Endothelial cell of umbilical vein (primary cell): ENCODE measurements around the gene MRPL55. TPM values are rescaled to one million over a fixed set of nuclear protein-coding genes. Genes with fewer than 3 reads are reported as not detected.

Source experiments
- BruUV-seq: library from RNA; stranded (reverse); fragments of 400-500 nt; replicated peaks from 2 replicates; lab custom pipeline; 2021; lab: Mats Ljungman, UMichigan
- CTCF ChIA-PET: fragments of 300-600, 350-600 bp; sonication (Branson Sonifier 250); formaldehyde crosslinking; loops from one replicate; lab custom pipeline; 2021; ENCODE audit warnings: antibody characterized with exemption, inconsistent platforms; lab: Charles Lee
- POLR2A ChIA-PET: fragments of 300-600, 350-600 bp; sonication (Branson Sonifier 250); formaldehyde crosslinking; loops from one replicate; lab custom pipeline; 2021; ENCODE audit warnings: antibody characterized with exemption, inconsistent platforms; lab: Charles Lee
- DNase-seq: peaks from one replicate; pipeline ENCODE4 v3.0.0-alpha.2; 2011; ENCODE audit warnings: low read depth, low spot score
- FAIRE-seq: peaks from 2 replicates; lab custom pipeline; 2011; peaks lifted over from hg19 to GRCh38; lab: Jason Lieb, UNC
- H2AFZ ChIP-seq: 2 replicates; pipeline ENCODE4 v1.6.0; 2012; ENCODE audit warnings: low read depth, low read length, control low read depth, inconsistent platforms
- H3K27ac ChIP-seq: 2 replicates; pipeline ENCODE4 v1.5.1; 2011; ENCODE audit warnings: low read depth, mild to moderate bottlenecking, control low read depth, low read length, moderate library complexity; ENCODE audit not compliant: insufficient read depth
- H3K27me3 ChIP-seq, 2 experiments: 2 replicates each; pipeline versions ENCODE4 v1.6.0 to v1.6.1; 2011; ENCODE audit warnings: low read length in 2 of 2, mixed read lengths in 1 of 2; ENCODE audit not compliant: control insufficient read depth in 2 of 2, insufficient read depth in 2 of 2
- H3K36me3 ChIP-seq, 2 experiments: 2 replicates in 1 of 2; 3 replicates in 1 of 2; pipeline ENCODE4 v1.5.1; 2011; ENCODE audit warnings: low read length in 2 of 2, mild to moderate bottlenecking in 1 of 2, moderate library complexity in 1 of 2; ENCODE audit not compliant: control insufficient read depth in 2 of 2, insufficient read depth in 2 of 2; ENCODE audit errors: extremely low read depth in 1 of 2
- H3K4me1 ChIP-seq: 3 replicates; pipeline ENCODE4 v1.5.1; 2011; ENCODE audit warnings: mild to moderate bottlenecking, low read length; ENCODE audit not compliant: control insufficient read depth, insufficient read depth; ENCODE audit errors: extremely low read depth
- H3K4me2 ChIP-seq: 2 replicates; pipeline ENCODE4 v1.6.1; 2011; ENCODE audit warnings: low read length, control low read depth, mixed read lengths; ENCODE audit not compliant: insufficient read depth
- H3K4me3 ChIP-seq, 3 experiments: fragments of 200-600 bp in 1 of 3; sonication (generic), shearing (Covaris generic) in 1 of 3; replicated peaks in 1 of 3; 2 replicates each; pipeline ENCODE4 v1.5.1; 2011 to 2016; ENCODE audit warnings: control low read depth in 3 of 3, low read length in 3 of 3, mild to moderate bottlenecking in 2 of 3, inconsistent platforms in 1 of 3, low read depth in 1 of 3, moderate library complexity in 1 of 3; ENCODE audit not compliant: insufficient read depth in 1 of 3
- H3K79me2 ChIP-seq: 2 replicates; pipeline ENCODE4 v1.6.0; 2012; ENCODE audit warnings: low read length, inconsistent platforms; ENCODE audit not compliant: control insufficient read depth, insufficient read depth
- H3K9ac ChIP-seq: replicated peaks from 2 replicates; pipeline ENCODE3; 2011; ENCODE audit warnings: low read length, control low read depth; ENCODE audit not compliant: insufficient read depth; ENCODE audit errors: extremely low read depth
- H3K9me1 ChIP-seq: replicated peaks from 3 replicates; pipeline ENCODE4 v1.6.0; 2011; ENCODE audit warnings: mild to moderate bottlenecking, low read length; ENCODE audit not compliant: control insufficient read depth, insufficient read depth; ENCODE audit errors: extremely low read depth
- H3K9me3 ChIP-seq: replicated peaks from 2 replicates; pipeline ENCODE4 v1.5.1; 2012; ENCODE audit warnings: low read length, inconsistent platforms; ENCODE audit not compliant: control insufficient read depth, insufficient read depth
- H4K20me1 ChIP-seq: replicated peaks from 2 replicates; pipeline ENCODE3; 2011; ENCODE audit warnings: mild to moderate bottlenecking, low read length; ENCODE audit not compliant: control insufficient read depth, insufficient read depth; ENCODE audit errors: extremely low read depth
- CTCF ChIP-seq, 2 donors: IDR thresholded peaks; 1 replicate in 1 of 2; 2 replicates in 1 of 2; pipeline ENCODE4 v1.5.1; 2011; ENCODE audit warnings: low read length in 2 of 2, mild to moderate bottlenecking in 2 of 2, moderate library complexity in 2 of 2, control low read depth in 1 of 2, inconsistent platforms in 1 of 2, low read depth in 1 of 2; ENCODE audit not compliant: insufficient read depth in 1 of 2; ENCODE audit errors: extremely low read depth in 1 of 2
- FOS ChIP-seq: IDR thresholded peaks from 2 replicates; pipeline ENCODE4 v1.6.1; 2011; ENCODE audit warnings: mild to moderate bottlenecking, low read length, moderate library complexity, borderline replicate concordance; ENCODE audit not compliant: insufficient read depth
- GATA2 ChIP-seq: IDR thresholded peaks from 2 replicates; pipeline ENCODE4 v1.7.0; 2011; ENCODE audit warnings: low read depth, mild to moderate bottlenecking, moderate library complexity, mixed read lengths, low read length; ENCODE audit not compliant: insufficient read length, insufficient read depth
- JUN ChIP-seq: IDR thresholded peaks from 2 replicates; pipeline ENCODE4 v1.6.1; 2011; ENCODE audit warnings: borderline replicate concordance, low read depth; ENCODE audit not compliant: insufficient read length, insufficient read depth
- MAX ChIP-seq: IDR thresholded peaks from 2 replicates; pipeline ENCODE4 v1.6.1; 2011; ENCODE audit not compliant: insufficient read depth, insufficient read length
- MYC ChIP-seq: IDR thresholded peaks from one replicate; pipeline ENCODE4 v1.6.1; 2011; ENCODE audit warnings: mild to moderate bottlenecking, low read depth, low read length
- POLR2AphosphoS5 ChIP-seq: IDR thresholded peaks from 2 replicates; pipeline ENCODE4 v1.6.1; 2012; ENCODE audit warnings: low read depth, mild to moderate bottlenecking, control low read depth, low read length, moderate library complexity; ENCODE audit not compliant: insufficient read depth
- dilution Hi-C: fragments of 300-500 bp; cut with MboI; formaldehyde crosslinking; loops from one replicate; pipeline ENCODE4 v1.15.0; 2019; ENCODE audit warnings: low sequenced_read_pairs; ENCODE audit not compliant: extremely low pct_ligation_motif_present
- intact Hi-C: fragments of 100-400 bp; cut with micrococcal nuclease; formaldehyde crosslinking; loops from one replicate; pipeline ENCODE4 v1.10.0; 2022
- polyA plus RNA-seq, 4 experiments: library from polyadenylated mRNA; depleted of rRNA in 3 of 4; stranded (reverse) in 3 of 4; unstranded in 1 of 4; fragments of >200 nt; gene quantifications; 2 replicates each; pipeline versions ENCODE4 v1.2.1 to v1.2.3, GENCODE V29; 2011 to 2012; ENCODE audit warnings: missing spikeins in 1 of 4
- total RNA-seq: library from RNA; stranded (reverse); gene quantifications from 2 replicates; pipeline ENCODE4 v1.2.3, GENCODE V29; 2021

Gene MRPL55
- total and polyA plus RNA-seq, 2 donors (not counting 3 experiments of a cell fraction or from before 2014, with no cell fraction given), result 58.7 to 155 TPM

GRCh38 chr1:228120857-228121489 lies 11.9 kb upstream of the MRPL55 start:
- H3K4me1 ChIP-seq, result no peaks in the 10 kb centered on the region
- intact Hi-C loops, result no loop called here
- no peaks in the 10 kb centered on the region for H3K9me1 ChIP-seq
- no peak for TF ChIP-seq MYC
- TF ChIP-seq POLR2AphosphoS5, result no peak
- no peak for TF ChIP-seq CTCF (IDR thresholded peaks at IDR 0.05; ENCODE audit: extremely low read depth in 1 of 2, insufficient read depth in 1 of 2, low read depth in 1 of 2, low read length in 2 of 2)
- TF ChIP-seq FOS, result no peak
- TF ChIP-seq JUN, result no peak
- TF ChIP-seq GATA2, result no peak
- no peak for TF ChIP-seq MAX
- H3K27ac ChIP-seq, result no peak overlapping the region
- BruUV-seq, result no TSS peak
- peaks cover 20 to 21% of the 10 kb centered on the region in 2 experiments for H3K27me3 ChIP-seq
- no peaks in the 10 kb centered on the region for H3K9me3 ChIP-seq
- no peak overlapping the region for H2AFZ ChIP-seq
- no peak overlapping the region for H3K4me3 ChIP-seq
- dilution Hi-C loops, result loop anchor here (10.0 kb wide), 1 partner anchor 64 kb away; no protein-coding TSS in a partner anchor
- no peak overlapping the region for H3K9ac ChIP-seq
- POLR2A ChIA-PET, result no interaction called here
- no peaks in the 10 kb centered on the region for H3K36me3 ChIP-seq
- no peak overlapping the region for H3K4me2 ChIP-seq
- no peaks in the 10 kb centered on the region for H3K79me2 ChIP-seq
- CTCF ChIA-PET, result interaction anchor here (1.4 to 1.5 kb wide), 2 partner anchors 10 to 121 kb away, joined by 6 to 7 read pairs; no protein-coding TSS in a partner anchor
- FAIRE-seq (no peak), DNase-seq (no peak)
- H4K20me1 ChIP-seq, result no peaks in the 10 kb centered on the region
